ENCODE data around the gene WNT8B.

WNT8B gene

DNA sequence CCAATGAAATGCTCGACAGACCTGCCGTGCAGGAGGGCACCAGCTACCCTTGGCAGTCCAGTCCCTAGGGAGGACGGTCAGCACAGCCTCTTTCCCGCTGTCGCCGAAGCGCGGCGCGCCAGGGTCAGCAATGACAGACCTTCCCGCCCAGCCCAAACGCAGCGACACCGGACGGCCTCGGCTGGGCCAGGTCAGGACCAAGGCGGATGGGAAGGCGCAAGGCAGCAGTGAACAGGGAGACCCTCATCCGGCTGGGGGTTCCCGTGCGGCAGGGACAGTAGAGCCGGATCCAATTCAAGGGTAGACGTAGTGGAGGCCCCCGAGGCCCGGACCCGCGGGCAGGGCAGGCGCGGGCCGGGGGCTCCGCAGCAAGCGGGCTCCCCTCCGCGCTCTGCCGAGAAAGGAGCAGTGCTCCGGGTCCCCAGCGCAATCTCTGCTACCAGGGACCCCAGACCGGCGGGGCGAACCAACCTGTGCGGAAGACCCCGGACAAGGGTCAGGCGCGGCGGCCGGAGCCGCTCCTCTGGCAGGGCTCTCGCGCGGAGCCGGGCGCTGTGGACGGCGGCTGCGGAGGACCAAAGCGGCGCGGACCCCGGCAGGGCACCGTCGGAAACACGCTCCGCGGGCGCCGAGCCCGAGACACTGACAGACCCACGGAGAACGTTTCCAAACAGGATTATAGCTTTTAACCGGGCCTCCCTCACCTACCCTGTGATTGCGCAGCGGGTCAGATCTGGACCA, 56.7 kb downstream of the WNT8B start, which contains the start of gene SEC31B:
Gene SEC31B, minus strand, starts transcription at position 551 of the 741 bp plus-strand sequence. CDS start 2,909 bp downstream, outside the sequence.
- TF ChIP-seq GATA3 (IDR thresholded peaks at IDR 0.05; ENCODE audit: low read depth, low read length): no peak
- TF ChIP-seq GATA2 (IDR thresholded peaks at IDR 0.05; ENCODE audit: low read depth, low read length): no peak

DNA sequence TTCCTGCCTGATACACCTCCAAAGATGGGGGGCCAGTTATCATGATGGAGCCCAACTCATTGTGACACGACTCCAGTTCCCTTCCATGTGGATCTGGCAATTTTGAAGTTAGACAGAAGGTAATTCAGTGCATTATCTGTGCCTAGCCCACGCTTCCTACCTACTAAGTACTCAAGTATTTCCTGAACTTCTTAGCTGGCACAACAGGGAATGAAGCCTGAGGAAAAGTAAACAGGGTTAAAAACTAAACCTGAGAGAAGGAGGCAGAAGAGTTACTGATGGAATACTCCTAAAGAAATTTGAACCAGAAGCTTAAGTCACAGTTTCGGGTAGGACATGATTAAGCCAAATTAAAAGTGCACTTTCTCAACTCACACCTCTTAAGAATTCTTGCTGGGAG, 58.0 kb downstream of the WNT8B start:
- TF ChIP-seq GATA2 (IDR thresholded peaks at IDR 0.05; ENCODE audit: low read depth, low read length) (no peak), GATA3 (IDR thresholded peaks at IDR 0.05; ENCODE audit: low read depth, low read length) (no peak)

GRCh38 chr10:100522107-100522801, 59.4 kb downstream of the WNT8B start:
- TF ChIP-seq GATA3 (IDR thresholded peaks at IDR 0.05; ENCODE audit: low read depth, low read length) (no peak), GATA2 (IDR thresholded peaks at IDR 0.05; ENCODE audit: low read depth, low read length) (no peak)

DNA sequence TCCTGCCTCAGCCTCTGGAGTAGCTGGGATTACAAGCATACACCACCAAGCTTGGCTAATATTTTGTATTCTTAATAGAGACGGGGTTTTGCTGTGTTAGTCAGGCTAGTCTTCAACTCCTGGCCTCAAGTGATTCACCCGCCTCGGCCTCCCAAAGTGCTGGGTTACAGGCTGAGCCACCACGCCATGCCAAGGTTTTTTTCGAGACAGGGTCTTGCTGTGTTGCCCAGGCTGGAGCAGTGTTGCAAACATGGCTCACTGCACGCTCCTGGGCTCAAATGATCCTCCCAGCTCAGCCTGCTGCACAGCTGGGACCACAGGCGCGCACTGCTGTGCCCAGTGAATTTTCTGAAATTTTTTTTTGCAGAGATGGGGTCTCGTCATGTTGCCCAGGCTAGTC, 60.1 kb downstream of the WNT8B start:
- TF ChIP-seq GATA2 (IDR thresholded peaks at IDR 0.05; ENCODE audit: low read depth, low read length): no peak
- no peak for TF ChIP-seq GATA3 (IDR thresholded peaks at IDR 0.05; ENCODE audit: low read depth, low read length)

DNA sequence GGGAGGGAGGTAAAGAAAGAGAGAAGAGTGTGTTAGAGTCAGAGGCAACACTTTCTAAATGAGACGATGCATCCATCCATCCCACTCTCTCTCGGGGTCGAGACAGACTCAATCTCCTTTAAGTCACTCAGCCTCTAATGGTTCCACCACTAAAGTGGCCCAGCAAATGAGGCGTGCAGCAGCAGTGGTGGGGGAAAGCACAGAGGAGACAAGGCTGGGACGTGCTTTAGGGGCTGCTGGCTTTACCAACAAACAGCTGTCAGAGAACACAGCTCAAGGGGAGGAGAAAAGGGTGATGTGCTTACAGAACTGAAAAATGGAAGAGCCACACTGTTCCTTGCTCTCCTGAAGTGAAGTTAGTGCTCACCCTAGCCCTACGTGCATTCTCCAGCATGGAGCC, 61.4 kb downstream of the WNT8B start:
- TF ChIP-seq GATA3 (IDR thresholded peaks at IDR 0.05; ENCODE audit: low read depth, low read length): no peak
- TF ChIP-seq GATA2 (IDR thresholded peaks at IDR 0.05; ENCODE audit: low read depth, low read length): no peak

DNA sequence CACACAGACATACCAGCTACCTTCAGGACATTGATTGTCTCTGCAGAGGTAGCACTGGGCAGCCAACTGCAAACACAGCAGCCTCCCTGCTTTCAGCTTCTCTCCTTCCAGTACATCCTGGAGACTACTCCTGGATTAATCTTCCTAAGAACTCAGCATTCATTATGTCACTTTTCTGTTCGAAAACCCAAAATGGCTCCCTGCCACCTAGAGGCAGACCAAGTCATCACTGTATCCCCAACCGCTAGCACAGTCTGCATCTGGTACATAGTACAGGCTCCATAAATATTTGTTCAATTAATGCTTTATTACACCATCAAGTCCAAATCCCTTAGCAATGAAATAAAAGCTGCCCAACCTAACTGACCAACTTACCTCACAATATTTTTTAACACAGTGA, 61.8 kb downstream of the WNT8B start:
- no peak for TF ChIP-seq GATA3 (IDR thresholded peaks at IDR 0.05; ENCODE audit: low read depth, low read length)

DNA sequence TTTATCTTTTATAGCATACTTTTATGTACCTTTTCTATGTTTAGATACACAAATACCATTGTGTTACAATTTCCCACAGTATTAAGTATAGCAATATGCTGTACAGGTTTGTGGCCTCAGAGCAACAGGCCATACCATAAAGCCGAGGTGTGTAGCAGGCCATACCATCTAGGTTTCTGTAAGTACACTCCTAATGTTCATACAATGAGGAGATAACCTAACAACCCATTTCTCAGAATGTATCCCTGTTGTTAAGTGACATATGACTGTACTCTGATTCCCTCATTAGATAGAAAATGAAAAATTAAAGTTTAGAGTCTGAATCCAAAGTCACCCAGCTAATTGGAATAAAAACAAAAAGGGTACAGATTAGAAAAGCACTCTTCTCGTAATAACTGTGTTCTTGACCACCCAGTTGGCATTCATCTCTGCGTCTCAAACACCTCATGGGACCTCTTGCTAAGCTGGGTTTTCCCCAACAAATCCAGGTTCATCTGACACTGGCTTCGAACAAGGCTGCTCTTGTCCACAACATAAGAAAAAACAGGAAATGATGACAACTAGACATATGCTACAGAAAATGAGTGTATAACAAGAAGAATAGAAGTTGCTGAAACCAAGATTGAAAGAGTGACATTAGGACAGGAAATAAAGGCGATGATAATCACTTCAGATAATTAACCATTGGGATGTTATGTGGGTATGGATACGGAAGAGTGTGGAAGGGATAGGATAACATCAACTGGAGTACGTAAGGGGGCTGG, 65.5 kb downstream of the WNT8B start:
- TF ChIP-seq GATA3 (IDR thresholded peaks at IDR 0.05; ENCODE audit: low read depth, low read length): no peak
- TF ChIP-seq GATA2 (IDR thresholded peaks at IDR 0.05; ENCODE audit: low read depth, low read length): no peak

- no peak for TF ChIP-seq GATA3 (IDR thresholded peaks at IDR 0.05; ENCODE audit: low read depth, low read length)
- TF ChIP-seq GATA2 (IDR thresholded peaks at IDR 0.05; ENCODE audit: low read depth, low read length): no peak
These were observed 66.2 kb downstream of the WNT8B start for GRCh38 chr10:100528921-100529474.

DNA sequence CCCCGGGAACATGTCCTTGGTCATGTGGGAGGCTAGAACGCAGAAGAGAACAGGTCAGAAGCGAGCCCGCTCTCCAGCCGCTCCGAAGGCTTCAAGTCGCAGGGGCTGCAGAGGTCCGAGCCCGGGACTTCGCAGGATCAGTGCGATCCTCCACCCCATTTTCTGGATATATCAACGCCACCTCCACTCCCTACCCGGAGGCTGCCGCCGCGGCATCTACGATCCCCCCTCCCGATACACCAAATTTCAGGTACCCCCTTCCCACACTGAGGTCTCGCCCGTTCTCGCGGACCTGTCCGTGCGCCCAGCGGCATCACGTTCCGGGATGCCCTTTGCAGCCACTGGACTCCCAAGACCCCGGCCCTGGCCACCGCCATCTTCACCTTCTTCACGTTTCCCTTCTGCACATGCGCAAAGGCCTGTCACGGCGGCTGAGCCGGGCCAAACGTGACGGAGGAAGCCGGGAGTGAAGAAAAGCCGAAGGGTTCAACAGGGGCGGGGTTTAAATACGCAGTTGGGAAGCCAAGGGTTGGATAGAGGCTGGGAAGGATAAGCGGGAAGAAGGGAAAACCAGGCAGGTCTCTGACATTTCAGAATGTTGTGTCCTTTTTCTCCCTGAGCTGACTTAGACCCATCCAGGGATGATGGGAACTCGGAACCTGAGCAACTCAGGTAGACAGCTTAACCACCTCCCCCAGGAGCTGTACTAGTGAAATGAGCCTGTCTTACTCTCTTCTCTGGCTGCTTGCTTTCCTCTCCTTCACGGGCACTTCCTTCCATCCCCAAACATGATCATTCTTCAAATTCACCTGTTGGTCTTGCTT, 66.9 kb downstream of the WNT8B start, which contains the start of gene NDUFB8:
Gene NDUFB8, minus strand, starts transcription at position 397 of the 824 bp plus-strand sequence. Its CDS starts 20 bp downstream, at position 377.
- TF ChIP-seq GATA3 (IDR thresholded peaks at IDR 0.05; ENCODE audit: low read depth, low read length) (no peak), GATA2 (IDR thresholded peaks at IDR 0.05; ENCODE audit: low read depth, low read length) (no peak)

GRCh38 chr10:100531761-100532160, 69.0 kb downstream of the WNT8B start:
- TF ChIP-seq GATA3 (IDR thresholded peaks at IDR 0.05; ENCODE audit: low read depth, low read length) (no peak), GATA2 (IDR thresholded peaks at IDR 0.05; ENCODE audit: low read depth, low read length) (no peak)
